ENCODE measurements around the gene STXBP5.

The STXBP5 gene

GRCh38 chr6:147204060-147204785, at the start of gene STXBP5:
Gene STXBP5 (plus strand): TSS chr6:147204417. CDS start chr6:147204533, 116 bp downstream.
- H3K9me2 ChIP-seq (replicated peaks; ENCODE audit: insufficient read depth, low read length): no peaks in the 10 kb centered on the region

GRCh38 chr6:147154454-147154853, 49.8 kb upstream of the STXBP5 start:
- no peaks in the 10 kb centered on the region for H3K9me2 ChIP-seq (replicated peaks; ENCODE audit: insufficient read depth, low read length)
- no peak overlapping the region for H3K4me3 ChIP-seq (ENCODE audit: low read length)
- TF ChIP-seq EZH2phosphoT487 (IDR thresholded peaks at IDR 0.05; ENCODE audit: low read length) (no peak), EZH2 (optimal IDR thresholded peaks at IDR 0.05; ENCODE audit: low read depth, low read length) (no peak), CTCF (IDR thresholded peaks at IDR 0.05; ENCODE audit: low read length) (no peak)
- no peak overlapping the region for H3K9ac ChIP-seq (ENCODE audit: low read length)
- no peaks in the 10 kb centered on the region for H3K79me2 ChIP-seq (ENCODE audit: low read length)
- H3K4me1 ChIP-seq (ENCODE audit: low read length): no peaks in the 10 kb centered on the region
- no peak overlapping the region for H3K27ac ChIP-seq (ENCODE audit: low read length)
- no peaks in the 10 kb centered on the region for H3K27me3 ChIP-seq (replicated peaks; ENCODE audit: insufficient read depth, low read length)
- no peak overlapping the region for H3K4me2 ChIP-seq (ENCODE audit: low read depth, low read length)
- H3F3A ChIP-seq (ENCODE audit: insufficient read depth, low read length): no peaks in the 10 kb centered on the region
- DNase-seq: no peak
- H2AFZ ChIP-seq (ENCODE audit: low read length): no peak overlapping the region
- no peaks in the 10 kb centered on the region for H4K20me1 ChIP-seq (ENCODE audit: insufficient read depth, low read length)
- H3K9me3 ChIP-seq (replicated peaks; ENCODE audit: insufficient read depth, low read length): no peaks in the 10 kb centered on the region
- H3K36me3 ChIP-seq (replicated peaks; ENCODE audit: insufficient read depth, low read length): no peaks in the 10 kb centered on the region

More at GRCh38 chr6:147204060-147204785, at the start of gene STXBP5:
- peak within 1 kb of the TSS; percentile 66 for H3K9ac ChIP-seq (ENCODE audit: low read length)
- H3K4me2 ChIP-seq (ENCODE audit: low read depth, low read length): peak within 1 kb of the TSS; percentile 85
- H2AFZ ChIP-seq (ENCODE audit: low read length): peak within 1 kb of the TSS; percentile 78
- no peaks in the 10 kb centered on the region for H3K9me3 ChIP-seq (replicated peaks; ENCODE audit: insufficient read depth, low read length)
- no peak for DNase-seq
- peaks cover 12% of the 10 kb centered on the region for H3F3A ChIP-seq (ENCODE audit: insufficient read depth, low read length)
- no peaks in the 10 kb centered on the region for H3K36me3 ChIP-seq (replicated peaks; ENCODE audit: insufficient read depth, low read length)
- H3K27ac ChIP-seq (ENCODE audit: low read length): peak within 1 kb of the TSS; percentile 77
- H3K79me2 ChIP-seq (ENCODE audit: low read length): no peaks in the 10 kb centered on the region
- no peaks in the 10 kb centered on the region for H3K27me3 ChIP-seq (replicated peaks; ENCODE audit: insufficient read depth, low read length)
- no peaks in the 10 kb centered on the region for H4K20me1 ChIP-seq (ENCODE audit: insufficient read depth, low read length)
- peak within 1 kb of the TSS; percentile 87 for H3K4me3 ChIP-seq (ENCODE audit: low read length)
- H3K4me1 ChIP-seq (ENCODE audit: low read length): no peaks in the 10 kb centered on the region
- TF ChIP-seq EZH2 (optimal IDR thresholded peaks at IDR 0.05; ENCODE audit: low read depth, low read length): no peak
- no peak for TF ChIP-seq EZH2phosphoT487 (IDR thresholded peaks at IDR 0.05; ENCODE audit: low read length)

GRCh38 chr6:147156218-147156617, 48.0 kb upstream of the STXBP5 start:
- no peak for TF ChIP-seq EZH2 (optimal IDR thresholded peaks at IDR 0.05; ENCODE audit: low read depth, low read length)
- no peak for TF ChIP-seq CTCF (IDR thresholded peaks at IDR 0.05; ENCODE audit: low read length)
- TF ChIP-seq EZH2phosphoT487 (IDR thresholded peaks at IDR 0.05; ENCODE audit: low read length): no peak
- Histone ChIP-seq H3K9me2 (replicated peaks; ENCODE audit: insufficient read depth, low read length) (no peaks in the 10 kb centered on the region), H3K36me3 (replicated peaks; ENCODE audit: insufficient read depth, low read length) (no peaks in the 10 kb centered on the region), H3K4me3 (ENCODE audit: low read length) (no peak overlapping the region), H3K27me3 (replicated peaks; ENCODE audit: insufficient read depth, low read length) (no peaks in the 10 kb centered on the region), H3K4me2 (ENCODE audit: low read depth, low read length) (no peak overlapping the region), H3K27ac (ENCODE audit: low read length) (no peak overlapping the region), H3K79me2 (ENCODE audit: low read length) (no peaks in the 10 kb centered on the region), H2AFZ (ENCODE audit: low read length) (no peak overlapping the region), H3K4me1 (ENCODE audit: low read length) (no peaks in the 10 kb centered on the region), H4K20me1 (ENCODE audit: insufficient read depth, low read length) (no peaks in the 10 kb centered on the region), H3K9ac (ENCODE audit: low read length) (no peak overlapping the region), H3K9me3 (replicated peaks; ENCODE audit: insufficient read depth, low read length) (no peaks in the 10 kb centered on the region), H3F3A (ENCODE audit: insufficient read depth, low read length) (no peaks in the 10 kb centered on the region)
- DNase-seq: no peak

- no peak for TF ChIP-seq EZH2 (optimal IDR thresholded peaks at IDR 0.05; ENCODE audit: low read depth, low read length)
- no peak for TF ChIP-seq CTCF (IDR thresholded peaks at IDR 0.05; ENCODE audit: low read length)
- no peak for TF ChIP-seq EZH2phosphoT487 (IDR thresholded peaks at IDR 0.05; ENCODE audit: low read length)
- Histone ChIP-seq H3K4me2 (ENCODE audit: low read depth, low read length) (no peak overlapping the region), H4K20me1 (ENCODE audit: insufficient read depth, low read length) (no peaks in the 10 kb centered on the region), H3K4me1 (ENCODE audit: low read length) (no peaks in the 10 kb centered on the region), H3K27me3 (replicated peaks; ENCODE audit: insufficient read depth, low read length) (no peaks in the 10 kb centered on the region), H3F3A (ENCODE audit: insufficient read depth, low read length) (no peaks in the 10 kb centered on the region), H3K9me2 (replicated peaks; ENCODE audit: insufficient read depth, low read length) (no peaks in the 10 kb centered on the region), H3K4me3 (ENCODE audit: low read length) (no peak overlapping the region), H3K36me3 (replicated peaks; ENCODE audit: insufficient read depth, low read length) (no peaks in the 10 kb centered on the region), H2AFZ (ENCODE audit: low read length) (no peak overlapping the region), H3K9me3 (replicated peaks; ENCODE audit: insufficient read depth, low read length) (no peaks in the 10 kb centered on the region), H3K79me2 (ENCODE audit: low read length) (no peaks in the 10 kb centered on the region), H3K27ac (ENCODE audit: low read length) (no peak overlapping the region), H3K9ac (ENCODE audit: low read length) (no peak overlapping the region)
- no peak for DNase-seq
These were observed 47.3 kb upstream of the STXBP5 start for GRCh38 chr6:147156799-147157382.

All from MM.1S (cell line).